IgD-negative memory B cell (primary cell): Measurements from ENCODE around the gene FBLN1. TPM values are rescaled to one million over a fixed set of nuclear protein-coding genes. Genes with fewer than 3 reads are reported as not detected.
"Not testable (repeated sequence)": the region's sequence is repeated elsewhere in the genome, so short reads cannot be mapped to it uniquely, and the experiment has no call there.

ENCODE experiments used
- H3K27ac Mint-ChIP-seq, 3 donors: one replicate each; pipeline ENCODE4 v1.8.0; 2020 to 2022; ENCODE audit warnings: mild to moderate bottlenecking in 3 of 3, mixed read lengths in 3 of 3, moderate library complexity in 1 of 3
- H3K27me3 Mint-ChIP-seq: one replicate; pipeline ENCODE4 v1.8.0; 2021; ENCODE audit warnings: mixed read lengths
- H3K36me3 Mint-ChIP-seq: one replicate; pipeline ENCODE4 v1.8.0; 2020; ENCODE audit warnings: mild to moderate bottlenecking, mixed read lengths
- H3K4me1 Mint-ChIP-seq, 3 donors: one replicate each; pipeline ENCODE4 v1.8.0; 2020 to 2022; ENCODE audit warnings: mixed read lengths in 3 of 3, mild to moderate bottlenecking in 1 of 3
- H3K4me3 Mint-ChIP-seq, 4 donors: one replicate each; pipeline ENCODE4 v1.8.0; 2020 to 2022; ENCODE audit warnings: mild to moderate bottlenecking in 4 of 4, mixed read lengths in 4 of 4, moderate library complexity in 3 of 4
- H3K9me3 Mint-ChIP-seq, 3 donors: one replicate each; pipeline ENCODE4 v1.8.0; 2020 to 2021; ENCODE audit warnings: mixed read lengths in 3 of 3, mild to moderate bottlenecking in 1 of 3
- polyA plus RNA-seq: library from polyadenylated mRNA; unstranded; fragments of 300-500 nt; fragmentation: Illumina TruSeq; gene quantifications from one replicate; pipeline ENCODE4 v1.2.3, GENCODE V29; 2021

The FBLN1 gene
- polyA plus RNA-seq, 1 donor from 2014 or later: not detected

- no peak overlapping the region for H3K27ac Mint-ChIP-seq
- H3K27me3 Mint-ChIP-seq: peaks cover 3% of the 10 kb centered on the region
- H3K9me3 Mint-ChIP-seq: no peaks in the 10 kb centered on the region
These were observed 22.3 kb downstream of the FBLN1 start for GRCh38 chr22:45524966-45525365.

GRCh38 chr22:45525480-45525879 is 22.8 kb downstream of the FBLN1 start:
- no peaks in the 10 kb centered on the region for H3K9me3 Mint-ChIP-seq
- H3K27me3 Mint-ChIP-seq: peaks cover 3% of the 10 kb centered on the region
- H3K36me3 Mint-ChIP-seq: no peaks in the 10 kb centered on the region
- H3K4me3 Mint-ChIP-seq: no peak overlapping the region
- no peaks in the 10 kb centered on the region for H3K4me1 Mint-ChIP-seq
- H3K27ac Mint-ChIP-seq: no peak overlapping the region

More at GRCh38 chr22:45524966-45525365, 22.3 kb downstream of the FBLN1 start:
- Mint-ChIP-seq H3K4me1 (no peaks in the 10 kb centered on the region), H3K36me3 (no peaks in the 10 kb centered on the region), H3K4me3 (no peak overlapping the region)

DNA sequence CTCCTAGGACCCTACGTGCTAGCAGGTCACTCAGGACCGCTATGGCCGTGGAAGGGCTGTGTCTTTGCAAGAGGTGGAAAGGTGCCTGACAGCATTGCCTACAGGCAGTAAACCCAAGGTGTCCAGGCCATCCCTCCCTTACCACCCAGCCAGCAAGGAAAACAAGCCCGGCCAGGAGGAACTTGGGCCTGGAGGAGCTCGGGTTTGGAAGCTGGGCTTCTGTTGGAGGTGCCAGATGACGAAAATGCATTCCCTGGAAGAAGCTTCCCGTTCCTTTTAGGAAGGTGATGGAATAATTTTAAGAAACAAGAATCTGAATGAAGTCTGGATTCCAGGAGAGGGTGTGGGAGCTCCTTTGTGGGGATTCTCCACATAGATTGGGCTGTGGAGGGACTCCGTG is 23.6 kb downstream of the FBLN1 start:
- Mint-ChIP-seq H3K27me3 (peaks cover 3% of the 10 kb centered on the region), H3K9me3 (no peaks in the 10 kb centered on the region), H3K4me1 (no peaks in the 10 kb centered on the region), H3K4me3 (no peak overlapping the region), H3K27ac (no peak overlapping the region), H3K36me3 (no peaks in the 10 kb centered on the region)

DNA sequence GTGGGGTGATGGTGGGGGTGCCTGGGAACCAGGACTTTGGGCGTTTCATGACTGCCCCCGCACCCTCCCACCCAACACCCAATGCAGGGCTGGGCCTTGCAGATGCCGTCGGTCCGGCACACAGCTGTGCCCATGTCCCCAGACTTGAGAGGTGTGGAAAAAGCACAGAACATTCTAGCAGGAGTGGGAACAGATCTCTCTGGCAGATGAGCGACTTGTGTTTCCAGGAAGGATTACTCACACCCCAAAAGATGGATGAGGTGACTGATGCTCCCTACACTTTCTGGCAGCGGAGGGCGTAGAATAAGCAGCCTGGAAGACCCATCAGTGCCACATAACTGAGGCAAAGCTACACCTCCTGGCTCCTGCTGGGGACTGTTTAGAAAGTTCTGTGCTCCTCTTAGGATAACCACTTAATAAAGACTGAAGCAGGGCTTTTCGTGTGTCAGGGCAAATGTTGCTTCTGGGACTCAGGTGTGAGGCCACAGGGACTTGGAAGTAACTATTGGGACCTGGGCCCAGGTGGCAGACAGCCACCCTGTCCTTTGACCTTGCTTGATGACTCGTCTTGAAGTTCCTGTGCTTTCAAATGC is 24.2 kb downstream of the FBLN1 start:
- Mint-ChIP-seq H3K27me3 (peaks cover 3% of the 10 kb centered on the region), H3K36me3 (no peaks in the 10 kb centered on the region), H3K4me1 (no peaks in the 10 kb centered on the region), H3K4me3 (no peak overlapping the region), H3K9me3 (no peaks in the 10 kb centered on the region), H3K27ac (no peak overlapping the region)

GRCh38 chr22:45527456-45527855 is 24.8 kb downstream of the FBLN1 start:
- peaks cover 3% of the 10 kb centered on the region for H3K27me3 Mint-ChIP-seq
- no peak overlapping the region for H3K27ac Mint-ChIP-seq
- H3K4me3 Mint-ChIP-seq: no peak overlapping the region
- no peaks in the 10 kb centered on the region for H3K9me3 Mint-ChIP-seq
- no peaks in the 10 kb centered on the region for H3K36me3 Mint-ChIP-seq
- no peaks in the 10 kb centered on the region for H3K4me1 Mint-ChIP-seq

- H3K9me3 Mint-ChIP-seq: no peaks in the 10 kb centered on the region
- H3K27me3 Mint-ChIP-seq: peaks cover 3% of the 10 kb centered on the region
- peak overlapping the region in 1 of 4 donors; percentile 72 for H3K4me3 Mint-ChIP-seq
- H3K4me1 Mint-ChIP-seq: no peaks in the 10 kb centered on the region
- no peaks in the 10 kb centered on the region for H3K36me3 Mint-ChIP-seq
- no peak overlapping the region for H3K27ac Mint-ChIP-seq
These were observed 25.4 kb downstream of the FBLN1 start for GRCh38 chr22:45528046-45528445.

- Mint-ChIP-seq H3K27me3 (peaks cover 3% of the 10 kb centered on the region), H3K9me3 (no peaks in the 10 kb centered on the region), H3K4me3 (no peak overlapping the region), H3K27ac (no peak overlapping the region), H3K36me3 (no peaks in the 10 kb centered on the region), H3K4me1 (no peaks in the 10 kb centered on the region)
These were observed 26.4 kb downstream of the FBLN1 start for GRCh38 chr22:45529105-45529504.

DNA sequence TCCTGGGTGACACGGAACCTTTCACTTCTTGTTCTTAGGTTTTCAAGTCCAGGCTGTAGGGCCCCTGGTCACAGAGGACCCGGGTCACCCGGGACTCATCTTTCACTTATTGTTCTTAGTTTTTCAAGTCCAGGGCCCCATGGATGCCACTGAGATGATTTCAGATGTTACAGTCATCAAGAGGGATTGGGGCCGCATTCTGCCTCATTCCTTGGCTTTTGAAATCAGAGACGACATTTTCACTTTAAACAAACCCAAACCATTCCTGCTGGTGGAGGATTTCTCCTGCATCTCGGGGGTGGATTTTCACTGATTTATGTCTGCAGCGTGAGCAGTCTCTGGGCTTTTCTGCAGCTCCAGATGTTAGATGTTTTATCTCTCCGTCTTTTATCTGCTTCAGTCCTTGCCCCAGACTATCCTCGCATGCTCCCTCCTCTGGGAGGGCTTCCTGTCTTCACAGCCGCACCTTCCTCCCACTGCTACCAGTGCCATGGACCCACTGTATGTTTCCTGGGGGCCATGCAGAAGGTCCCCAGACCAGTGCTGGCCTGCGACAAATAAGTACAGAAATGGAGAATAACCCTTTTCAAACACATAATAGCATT is 27.4 kb downstream of the FBLN1 start:
- no peak overlapping the region for H3K27ac Mint-ChIP-seq
- H3K27me3 Mint-ChIP-seq: peaks cover 3% of the 10 kb centered on the region
- H3K9me3 Mint-ChIP-seq: no peaks in the 10 kb centered on the region
- no peak overlapping the region for H3K4me3 Mint-ChIP-seq
- no peaks in the 10 kb centered on the region for H3K36me3 Mint-ChIP-seq
- peaks cover 0 to 2% (median 0%) of the 10 kb centered on the region in 3 donors for H3K4me1 Mint-ChIP-seq

- peaks cover 3% of the 10 kb centered on the region for H3K27me3 Mint-ChIP-seq
- no peaks in the 10 kb centered on the region for H3K9me3 Mint-ChIP-seq
- H3K4me1 Mint-ChIP-seq: peaks cover 0 to 2% (median 0%) of the 10 kb centered on the region in 3 donors
- H3K36me3 Mint-ChIP-seq: no peaks in the 10 kb centered on the region
- no peak overlapping the region for H3K27ac Mint-ChIP-seq
- no peak overlapping the region for H3K4me3 Mint-ChIP-seq
These were observed 29.0 kb downstream of the FBLN1 start for GRCh38 chr22:45531441-45532234.

- Mint-ChIP-seq H3K4me3 (no peak overlapping the region), H3K4me1 (peaks cover 0 to 2% (median 0%) of the 10 kb centered on the region in 3 donors), H3K36me3 (no peaks in the 10 kb centered on the region), H3K27me3 (peaks cover 3% of the 10 kb centered on the region), H3K27ac (no peak overlapping the region), H3K9me3 (no peaks in the 10 kb centered on the region)
These were observed 29.6 kb downstream of the FBLN1 start for GRCh38 chr22:45532235-45532631.

DNA sequence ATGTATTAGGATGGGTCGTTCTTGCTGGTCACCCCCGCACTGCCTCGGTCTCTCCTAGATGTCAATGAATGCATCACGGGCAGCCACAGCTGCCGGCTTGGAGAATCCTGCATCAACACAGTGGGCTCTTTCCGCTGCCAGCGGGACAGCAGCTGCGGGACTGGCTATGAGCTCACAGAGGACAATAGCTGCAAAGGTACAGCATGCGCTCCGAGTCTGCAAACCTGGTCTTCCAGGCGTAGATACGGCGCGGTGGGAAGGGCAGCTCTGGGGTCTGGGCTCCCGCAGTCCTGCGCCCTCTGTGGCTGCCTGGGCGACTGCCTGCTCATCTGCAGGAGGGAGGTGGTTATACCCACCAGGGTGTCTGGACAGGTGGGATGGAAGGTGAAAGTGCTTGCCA is 31.0 kb downstream of the FBLN1 start:
- Mint-ChIP-seq H3K27me3 (peaks cover 3% of the 10 kb centered on the region), H3K27ac (no peak overlapping the region), H3K36me3 (no peaks in the 10 kb centered on the region), H3K9me3 (no peaks in the 10 kb centered on the region), H3K4me1 (peaks cover 0 to 2% (median 0%) of the 10 kb centered on the region in 3 donors), H3K4me3 (no peak overlapping the region)

DNA sequence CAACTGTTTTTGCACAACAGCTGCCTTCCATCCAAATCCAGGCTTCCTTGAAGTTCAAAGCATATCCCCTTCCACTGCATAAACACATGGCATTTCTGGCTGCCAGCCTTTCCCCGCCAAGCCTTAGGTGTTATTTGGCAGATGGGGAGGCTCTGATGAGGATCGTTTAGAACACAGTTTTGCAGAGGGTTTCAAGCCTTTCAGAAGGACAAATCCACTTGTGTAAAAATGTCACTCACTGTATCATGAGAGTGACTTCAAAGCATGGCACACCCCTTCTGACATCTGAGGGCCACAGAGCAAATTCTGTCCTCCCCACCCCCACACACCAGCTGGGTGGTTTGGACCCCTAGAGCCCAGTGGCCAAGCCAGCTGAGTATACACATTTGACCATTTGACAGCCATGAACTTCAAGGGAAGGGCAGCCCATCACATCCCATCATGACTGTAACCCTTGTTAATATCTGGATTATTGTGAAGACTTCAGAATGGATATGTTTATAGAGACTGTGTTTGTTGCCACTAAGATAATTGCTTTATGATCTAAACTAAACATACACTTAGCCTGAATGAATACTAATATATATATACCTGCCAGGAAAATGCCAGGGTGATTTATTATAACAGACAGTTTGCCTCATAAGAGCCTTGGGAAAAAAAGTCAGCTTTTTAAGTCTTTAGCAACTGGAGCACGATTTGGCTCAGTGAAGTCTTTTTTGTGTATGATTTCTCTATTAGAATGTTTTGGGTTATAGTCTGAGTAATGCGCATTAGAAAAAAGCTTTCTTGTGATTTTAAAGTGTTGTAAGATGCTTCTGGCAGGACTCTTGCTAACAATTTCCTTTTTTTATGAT is 31.9 kb downstream of the FBLN1 start:
- no peak overlapping the region for H3K27ac Mint-ChIP-seq
- H3K4me3 Mint-ChIP-seq: no peak overlapping the region
- H3K4me1 Mint-ChIP-seq: peaks cover 0 to 2% (median 0%) of the 10 kb centered on the region in 3 donors
- peaks cover 3% of the 10 kb centered on the region for H3K27me3 Mint-ChIP-seq
- no peaks in the 10 kb centered on the region for H3K9me3 Mint-ChIP-seq
- H3K36me3 Mint-ChIP-seq: no peaks in the 10 kb centered on the region

- no peaks in the 10 kb centered on the region for H3K36me3 Mint-ChIP-seq
- no peaks in the 10 kb centered on the region for H3K9me3 Mint-ChIP-seq
- no peak overlapping the region for H3K4me3 Mint-ChIP-seq
- no peak overlapping the region for H3K27ac Mint-ChIP-seq
- peaks cover 3% of the 10 kb centered on the region for H3K27me3 Mint-ChIP-seq
- peaks cover 0 to 2% (median 0%) of the 10 kb centered on the region in 3 donors for H3K4me1 Mint-ChIP-seq
These were observed 32.6 kb downstream of the FBLN1 start for GRCh38 chr22:45535290-45535689.

DNA sequence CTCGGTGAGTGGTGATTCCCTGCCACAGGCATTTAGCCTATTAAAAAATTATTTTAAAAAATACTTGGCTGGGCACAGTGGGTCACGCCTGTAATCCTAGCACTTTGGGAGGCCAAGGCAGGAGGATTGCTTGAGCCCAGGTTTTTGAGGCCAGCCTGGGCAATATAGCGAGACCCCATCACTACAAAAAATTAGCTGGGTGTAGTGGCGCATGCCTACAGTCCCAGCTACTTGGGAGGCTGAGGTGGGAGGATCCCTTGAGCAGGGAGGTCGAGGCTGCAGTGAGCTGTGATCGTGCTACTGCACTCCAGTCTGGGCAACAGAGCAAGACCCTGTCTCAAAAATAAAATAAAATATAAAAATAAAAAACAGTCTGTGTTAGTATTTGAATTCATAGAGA is 33.2 kb downstream of the FBLN1 start:
- H3K4me3 Mint-ChIP-seq, H3K36me3 Mint-ChIP-seq, H3K27ac Mint-ChIP-seq, H3K4me1 Mint-ChIP-seq, H3K9me3 Mint-ChIP-seq, H3K27me3 Mint-ChIP-seq: not testable (repeated sequence)

DNA sequence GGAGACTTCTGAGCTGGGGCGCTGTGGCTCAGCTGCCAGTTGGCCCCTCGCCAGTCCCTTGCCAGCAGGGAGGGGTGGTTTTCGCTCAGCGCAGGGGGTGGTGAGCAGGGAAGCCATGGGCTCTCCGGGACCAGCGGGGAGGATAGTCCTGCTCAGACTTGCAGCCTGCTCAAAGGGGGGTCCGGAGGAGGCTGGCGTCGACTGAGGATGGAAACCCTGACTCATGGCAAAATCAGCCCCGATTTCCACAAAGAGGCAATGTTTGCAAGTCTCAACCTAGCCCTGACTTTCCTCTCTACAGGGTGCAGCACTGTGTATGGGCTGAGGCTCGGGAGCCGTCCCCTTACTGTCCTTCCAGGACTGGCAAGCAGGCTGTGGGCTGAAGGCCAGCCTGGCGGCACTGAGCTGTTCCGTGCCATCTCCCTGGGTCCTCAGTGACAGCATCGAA is 35.1 kb downstream of the FBLN1 start:
- Mint-ChIP-seq H3K27ac (no peak overlapping the region), H3K9me3 (no peaks in the 10 kb centered on the region), H3K4me1 (peaks cover 0 to 2% (median 0%) of the 10 kb centered on the region in 3 donors), H3K4me3 (no peak overlapping the region), H3K36me3 (no peaks in the 10 kb centered on the region), H3K27me3 (peaks cover 8% of the 10 kb centered on the region)
